Panc1 (cell line): Measurements from ENCODE around the gene DRD2. TPM values are rescaled to one million over a fixed set of nuclear protein-coding genes. Genes with fewer than 3 reads are reported as not detected.

ENCODE experiments used
- ATAC-seq: fragments of 200-7000 bp; cut with Tn5 transposase; 2 replicates; pipeline ENCODE4 v1.9.1; 2020; ENCODE audit warnings: mild to moderate bottlenecking, moderate library complexity
- BruUV-seq: library from RNA; stranded (reverse); fragments of 400-500 nt; replicated peaks from 2 replicates; lab custom pipeline; 2021; lab: Mats Ljungman, UMichigan
- CTCF ChIA-PET: fragments of 300-600 bp; sonication (Branson Sonifier 250); formaldehyde crosslinking; loops from one replicate; lab custom pipeline; 2022; ENCODE audit warnings: antibody characterized with exemption; lab: Charles Lee
- POLR2A ChIA-PET: fragments of 300-600 bp; sonication (Branson Sonifier 250); formaldehyde crosslinking; loops from one replicate; lab custom pipeline; 2022; ENCODE audit warnings: antibody characterized with exemption; lab: Charles Lee
- DNase-seq: peaks from one replicate; pipeline ENCODE4 v3.0.0-alpha.2; 2010; ENCODE audit warnings: low read depth, low spot score
- H3K27ac ChIP-seq: 2 replicates; pipeline ENCODE4 v1.5.1; 2011; ENCODE audit warnings: mild to moderate bottlenecking, low read length, inconsistent platforms
- H3K27me3 ChIP-seq: fragments of 200-500 bp; sonication (Bioruptor generic); 2 replicates; pipeline ENCODE4 v1.6.0; 2014; ENCODE audit warnings: low read length, inconsistent platforms; ENCODE audit not compliant: control insufficient read depth, insufficient read depth
- H3K36me3 ChIP-seq: fragments of 200-500 bp; sonication (Bioruptor generic); 2 replicates; pipeline ENCODE4 v1.5.1; 2014; ENCODE audit warnings: inconsistent platforms, mild to moderate bottlenecking, low read length, moderate library complexity; ENCODE audit not compliant: control insufficient read depth, insufficient read depth
- H3K4me1 ChIP-seq: 2 replicates; pipeline ENCODE4 v1.5.1; 2011; ENCODE audit warnings: inconsistent platforms, mild to moderate bottlenecking, low read length, moderate library complexity; ENCODE audit not compliant: control insufficient read depth, insufficient read depth
- H3K4me3 ChIP-seq, 2 experiments: 2 replicates each; pipeline ENCODE4 v1.5.1; 2011 to 2012; ENCODE audit warnings: low read depth in 2 of 2, low read length in 2 of 2, mild to moderate bottlenecking in 2 of 2, inconsistent platforms in 1 of 2, moderate library complexity in 1 of 2
- H3K9me3 ChIP-seq: fragments of 200-500 bp; sonication (Bioruptor generic); 2 replicates; pipeline ENCODE4 v1.5.1; 2014; ENCODE audit warnings: low read depth, mild to moderate bottlenecking, inconsistent platforms, low read length, moderate library complexity; ENCODE audit not compliant: control insufficient read depth, insufficient read depth
- CTCF ChIP-seq: fragments of 450-650 bp; IDR thresholded peaks from 2 replicates; pipeline ENCODE4 v1.5.1; 2017; ENCODE audit warnings: mild to moderate bottlenecking
- POLR2AphosphoS5 ChIP-seq: IDR thresholded peaks from 2 replicates; pipeline ENCODE4 v1.6.1; 2012; ENCODE audit warnings: mild to moderate bottlenecking, low read depth, low read length, moderate library complexity
- REST ChIP-seq, 2 experiments: IDR thresholded peaks; 2 replicates each; pipeline ENCODE4 v1.6.1; 2011 to 2012; ENCODE audit warnings: low read depth in 2 of 2, control low read depth in 1 of 2, low read length in 1 of 2, mild to moderate bottlenecking in 1 of 2, moderate library complexity in 1 of 2; ENCODE audit not compliant: insufficient read depth in 1 of 2
- SIN3A ChIP-seq: IDR thresholded peaks from 2 replicates; pipeline ENCODE4 v1.6.1; 2012; ENCODE audit warnings: low read depth, mild to moderate bottlenecking, low read length, moderate library complexity, borderline replicate concordance; ENCODE audit not compliant: insufficient read depth
- TCF7L2 ChIP-seq: IDR thresholded peaks from 2 replicates; pipeline ENCODE4 v1.6.1; 2011; ENCODE audit warnings: mild to moderate bottlenecking, low read depth, low read length, inconsistent platforms
- in situ Hi-C: cut with HindIII; loops from 2 replicates; pipeline ENCODE4 v1.10.0; 2016; ENCODE audit warnings: low sequenced_read_pairs, low pct_unique_long_range_greater_than_20kb
- intact Hi-C: fragments of 100-400 bp; cut with micrococcal nuclease; formaldehyde crosslinking; loops from one replicate; pipeline ENCODE4 v1.10.0; 2022; ENCODE audit not compliant: unreplicated experiment
- total RNA-seq: library from RNA; stranded (reverse); gene quantifications from one replicate; pipeline ENCODE4 v1.2.1, GENCODE V29; 2021; ENCODE audit not compliant: unreplicated experiment

Gene DRD2
- total RNA-seq, 1 experiment from 2014 or later, result 5.3 TPM

DNA sequence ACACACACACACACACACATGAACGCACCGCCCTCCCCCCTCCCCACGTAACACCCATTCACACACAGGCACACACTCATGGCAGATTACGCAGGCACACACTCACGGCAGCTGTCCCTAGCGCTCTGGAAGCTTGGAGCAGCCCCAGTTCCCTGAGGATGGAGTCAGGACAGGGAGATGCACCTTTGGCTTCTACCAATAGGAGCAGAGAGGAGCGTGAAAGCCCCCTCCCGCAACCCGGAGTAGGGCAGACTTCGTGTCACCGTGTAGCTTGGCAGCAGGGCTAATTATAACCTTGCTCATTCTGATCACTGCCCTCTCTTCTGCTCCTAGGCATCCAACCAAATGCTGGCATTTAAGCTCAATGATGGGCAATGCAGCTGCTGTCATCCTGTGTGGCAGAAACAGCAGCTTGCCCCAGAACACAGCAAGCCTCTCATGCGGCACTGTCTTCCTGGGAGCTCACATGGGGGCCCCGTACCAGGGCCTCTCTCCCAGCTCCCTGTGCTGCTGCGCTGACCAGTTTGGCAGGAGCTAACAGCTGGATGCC is 55.7 kb downstream of the DRD2 start:
- TF ChIP-seq REST (IDR thresholded peaks at IDR 0.05; ENCODE audit: insufficient read depth in 1 of 2, low read depth in 2 of 2, low read length in 1 of 2) (no peak), SIN3A (no peak), TCF7L2 (no peak), CTCF (no peak), POLR2AphosphoS5 (no peak)
- BruUV-seq, result no TSS peak
- CTCF ChIA-PET, result no interaction called here
- DNase-seq (no peak), ATAC-seq (0 out of 2 replicates have a peak, but pooled peaks have one; percentile 20)
- Histone ChIP-seq H3K4me1 (no peaks in the 10 kb centered on the region), H3K27me3 (no peaks in the 10 kb centered on the region), H3K4me3 (no peak overlapping the region), H3K27ac (no peak overlapping the region), H3K36me3 (no peaks in the 10 kb centered on the region), H3K9me3 (no peaks in the 10 kb centered on the region)
- in situ Hi-C loops (no loop called here), intact Hi-C loops (no loop called here)
- POLR2A ChIA-PET, result interaction anchor here (0.6 to 0.7 kb wide), 2 partner anchors 9 to 442 kb away, joined by 3 to 4 read pairs; no protein-coding TSS in a partner anchor

- in situ Hi-C loops, result no loop called here
- CTCF ChIA-PET, result no interaction called here
Measured at GRCh38 chr11:113417428-113417827, 57.8 kb downstream of the DRD2 start.

More at GRCh38 chr11:113417428-113417827, 57.8 kb downstream of the DRD2 start:
- intact Hi-C loops, result no loop called here
- no peaks in the 10 kb centered on the region for H3K27me3 ChIP-seq
- POLR2A ChIA-PET, result no interaction called here
- no peak overlapping the region for H3K27ac ChIP-seq
- TF ChIP-seq SIN3A (no peak), CTCF (no peak), TCF7L2 (no peak), REST (IDR thresholded peaks at IDR 0.05; ENCODE audit: insufficient read depth in 1 of 2, low read depth in 2 of 2, low read length in 1 of 2) (no peak), POLR2AphosphoS5 (no peak)
- H3K4me3 ChIP-seq, result no peak overlapping the region
- H3K9me3 ChIP-seq, result no peaks in the 10 kb centered on the region
- BruUV-seq, result no TSS peak
- H3K4me1 ChIP-seq, result no peaks in the 10 kb centered on the region
- no peak for DNase-seq
- no peak for ATAC-seq
- H3K36me3 ChIP-seq, result no peaks in the 10 kb centered on the region
